GM12892 (cell line): ENCODE results near the gene CLN3.
"Not testable (repeated sequence)": the region's sequence is repeated elsewhere in the genome, so short reads cannot be mapped to it uniquely, and the experiment has no call there.

Experiments
- DNase-seq: peaks from one replicate; pipeline ENCODE4 v3.0.0; 2011; ENCODE audit not compliant: insufficient read length
- FAIRE-seq: peaks from 2 replicates; lab custom pipeline; 2011; peaks lifted over from hg19 to GRCh38; lab: Jason Lieb, UNC
- POLR2A ChIP-seq: IDR thresholded peaks from 2 replicates; pipeline ENCODE4 v1.6.1; 2011; ENCODE audit warnings: low read depth, low read length, control low read depth
- POLR2AphosphoS5 ChIP-seq: IDR thresholded peaks from 2 replicates; pipeline ENCODE4 v1.6.1; 2011; ENCODE audit warnings: low read depth, low read length, control low read depth
- TAF1 ChIP-seq: IDR thresholded peaks from 2 replicates; pipeline ENCODE4 v1.6.1; 2011; ENCODE audit warnings: low read depth, mild to moderate bottlenecking, control low read depth, low read length, borderline replicate concordance

The CLN3 gene

GRCh38 chr16:28527985-28528384 is 36.1 kb upstream of the CLN3 start:
- DNase-seq = no peak
- TF ChIP-seq POLR2A (no peak), TAF1 (no peak), POLR2AphosphoS5 (no peak)
- FAIRE-seq = no peak

GRCh38 chr16:28527100-28527785 is 35.4 kb upstream of the CLN3 start:
- DNase-seq, FAIRE-seq: not testable (repeated sequence)

DNA sequence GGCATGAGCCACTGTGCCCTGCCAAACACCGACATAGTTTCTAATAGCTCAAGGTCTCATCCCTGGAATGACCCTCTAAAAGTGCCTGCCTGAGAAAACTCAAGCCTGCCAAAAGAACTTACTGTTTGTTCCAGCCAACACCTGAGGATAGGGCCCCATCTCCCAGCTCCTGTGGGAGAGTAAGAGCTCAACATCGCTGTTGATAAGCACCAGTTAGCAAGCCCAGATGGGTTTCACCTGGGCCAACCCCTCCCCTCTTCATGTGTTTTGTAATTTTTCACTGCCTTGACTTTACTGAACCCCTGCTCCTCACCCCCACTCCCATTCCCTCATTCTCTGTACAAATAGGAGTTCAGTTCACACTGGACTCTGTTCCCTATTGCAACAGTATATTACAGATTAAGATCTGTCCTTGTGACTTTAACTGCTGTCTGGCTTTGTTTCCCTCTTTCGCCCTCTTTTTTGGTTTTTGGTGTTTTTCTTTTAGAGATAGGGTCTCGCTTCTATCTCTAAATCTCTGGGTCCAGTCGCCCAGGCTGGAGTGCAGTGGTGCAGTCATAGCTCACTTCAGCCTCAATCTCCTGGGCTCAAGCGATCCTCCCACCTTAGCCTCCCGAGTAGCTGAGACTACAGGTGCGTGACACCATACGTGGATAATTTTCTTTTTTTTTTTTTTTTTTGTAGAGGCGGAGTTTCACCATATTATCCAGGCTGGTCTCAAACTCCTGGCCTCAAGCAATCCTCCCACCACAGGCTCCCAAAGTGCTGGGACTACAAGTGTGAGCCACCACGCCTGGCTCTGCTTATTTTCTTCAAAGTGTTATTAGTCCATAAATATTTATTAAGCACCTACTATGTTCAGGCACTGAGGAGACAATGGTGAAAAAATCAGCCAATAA is 34.6 kb upstream of the CLN3 start:
- DNase-seq = no peak
- FAIRE-seq = no peak
- no peak for TF ChIP-seq POLR2AphosphoS5
- no peak for TF ChIP-seq POLR2A
- TF ChIP-seq TAF1 = no peak

DNA sequence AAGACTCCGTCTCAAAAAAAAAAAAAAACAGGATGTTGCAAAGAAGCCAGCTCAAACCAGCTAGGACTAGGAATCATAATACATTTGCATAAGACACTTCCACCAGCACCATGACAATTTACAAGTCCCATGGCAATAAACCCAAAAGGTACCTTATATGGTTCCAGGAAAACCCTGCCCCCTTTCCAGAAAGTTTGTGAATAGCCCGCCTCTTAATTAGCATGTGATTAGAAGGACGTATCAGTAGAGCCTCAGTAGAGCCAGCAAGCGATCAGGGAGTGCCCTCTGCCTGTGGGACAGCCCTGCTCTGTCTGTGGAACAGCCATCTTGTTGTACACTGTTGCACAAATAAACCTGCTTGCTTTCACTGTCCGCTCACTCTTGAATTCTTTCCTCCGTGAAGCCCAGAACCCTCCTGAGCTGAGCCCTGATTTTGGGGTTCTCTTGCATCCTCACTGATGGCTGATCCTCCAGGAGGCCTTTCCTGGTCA is 32.9 kb upstream of the CLN3 start:
- FAIRE-seq = no peak
- TF ChIP-seq POLR2A = no peak
- no peak for TF ChIP-seq POLR2AphosphoS5
- no peak for TF ChIP-seq TAF1
- no peak for DNase-seq

- DNase-seq = no peak
- FAIRE-seq = no peak
- TF ChIP-seq TAF1 (no peak), POLR2A (no peak), POLR2AphosphoS5 (no peak)
Observed at GRCh38 chr16:28522792-28523191, 30.9 kb upstream of the CLN3 start.

DNA sequence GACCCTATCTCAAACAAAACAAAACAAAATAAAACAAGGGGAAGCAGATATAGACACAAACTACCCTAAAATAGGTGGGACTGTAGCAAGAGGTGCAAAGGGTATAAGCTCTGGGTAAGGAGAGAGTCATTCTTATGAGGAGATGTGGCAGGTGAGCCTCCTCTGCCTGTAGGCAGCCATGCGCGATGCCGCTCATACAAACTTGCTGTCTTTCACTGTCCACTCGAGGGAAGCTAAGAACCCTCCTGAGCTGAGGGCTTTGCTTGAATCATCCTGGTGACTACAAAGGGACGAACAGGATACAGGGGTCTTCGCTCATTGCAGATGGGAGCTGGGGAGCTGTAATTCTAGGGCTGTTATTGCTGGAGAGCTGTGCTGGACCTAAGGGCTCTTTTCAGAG is 29.6 kb upstream of the CLN3 start:
- TF ChIP-seq POLR2AphosphoS5 (no peak), POLR2A (no peak), TAF1 (no peak)
- FAIRE-seq = no peak

GRCh38 chr16:28520672-28521071 is 28.8 kb upstream of the CLN3 start:
- FAIRE-seq = no peak
- TF ChIP-seq POLR2AphosphoS5 = no peak
- no peak for TF ChIP-seq POLR2A
- TF ChIP-seq TAF1 = no peak
- no peak for DNase-seq

More for the DNA sequence above, 29.6 kb upstream of the CLN3 start:
- no peak for DNase-seq

DNA sequence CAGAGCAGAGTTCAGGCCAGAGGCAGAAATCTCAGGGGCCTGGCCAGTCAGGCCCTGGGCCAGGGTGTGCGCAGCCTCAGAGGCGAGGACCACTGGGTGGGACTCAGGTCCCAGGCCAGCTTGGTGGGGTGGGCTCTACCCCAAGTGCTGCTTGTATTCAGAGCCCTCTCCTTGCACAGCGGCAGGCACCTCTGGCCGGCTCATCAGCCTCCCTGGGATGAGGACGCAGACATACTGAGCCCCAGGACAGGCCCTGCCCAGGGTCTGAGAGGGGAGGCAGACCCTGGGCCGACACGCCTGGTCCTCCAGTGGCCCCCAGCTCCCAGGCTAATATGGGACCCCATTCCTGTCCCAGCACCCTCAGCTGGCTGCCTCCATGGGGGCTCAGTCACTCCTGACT is 22.4 kb upstream of the CLN3 start:
- FAIRE-seq = no peak
- TF ChIP-seq TAF1 (no peak), POLR2AphosphoS5 (no peak), POLR2A (no peak)
- no peak for DNase-seq

- FAIRE-seq (no peak), DNase-seq (no peak)
- TF ChIP-seq TAF1 = no peak
- no peak for TF ChIP-seq POLR2A
- TF ChIP-seq POLR2AphosphoS5 = no peak
Observed at GRCh38 chr16:28513484-28514181, 21.8 kb upstream of the CLN3 start.

DNA sequence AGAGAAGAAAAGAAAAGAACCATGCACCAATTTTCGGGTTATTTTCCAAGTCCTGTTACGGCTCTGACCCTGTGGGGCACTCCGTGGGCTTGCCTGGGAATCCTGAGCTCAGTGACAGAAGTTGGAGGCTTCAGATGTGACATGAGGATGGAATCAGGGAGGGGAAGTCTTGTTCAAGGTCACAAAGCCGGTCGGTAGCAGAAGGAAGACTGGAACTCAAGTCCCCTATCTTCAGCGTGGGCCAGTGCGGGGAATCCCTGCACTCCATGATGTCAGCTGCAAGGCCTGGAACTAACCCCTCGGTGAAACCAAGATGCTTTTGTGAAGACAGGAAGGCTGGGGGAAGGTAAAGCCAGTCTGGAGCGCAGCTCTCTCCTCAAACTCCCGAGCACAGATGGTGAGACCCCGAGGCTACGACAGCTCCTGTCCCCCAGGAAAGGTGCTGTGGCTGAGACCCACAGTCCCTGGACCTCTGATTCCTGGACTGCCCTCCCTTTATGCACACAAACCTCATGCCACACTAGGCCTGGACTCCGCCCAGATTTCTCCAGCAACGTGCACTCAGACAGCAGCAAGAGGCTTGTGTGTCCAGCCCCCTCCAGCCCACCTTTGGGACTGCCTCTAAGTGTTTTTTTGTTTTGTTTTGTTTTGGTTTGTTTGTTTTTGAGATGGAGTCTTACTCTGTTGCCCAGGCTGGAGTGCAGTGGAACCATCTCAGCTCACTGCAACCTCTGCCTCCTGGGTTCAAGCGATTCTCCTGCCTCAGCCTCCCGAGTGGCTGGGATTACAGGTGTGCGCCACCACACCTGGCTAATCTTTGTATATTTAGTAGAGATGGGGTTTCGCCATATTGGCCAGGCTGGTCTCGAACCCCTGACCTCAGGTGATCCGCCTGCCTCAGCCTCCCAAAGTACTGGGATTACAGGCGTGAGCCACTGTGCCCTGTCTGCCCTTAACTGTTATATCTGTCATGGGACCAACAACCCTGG is 20.2 kb upstream of the CLN3 start:
- FAIRE-seq = no peak
- TF ChIP-seq POLR2AphosphoS5 = no peak
- no peak for TF ChIP-seq TAF1
- TF ChIP-seq POLR2A = no peak
- DNase-seq = no peak
